Stimulated activated CD4-positive, alpha-beta T cell treated with anti-CD3 and anti-CD28 coated beads, Interleukin-15, amount 100 ng/mL, for 48 hours (primary cell): ENCODE measurements around the gene CRB2.

Experiments used
- DNase-seq, 2 donors: peaks; one replicate each; pipeline ENCODE4 v3.0.0-alpha.2; 2020; ENCODE audit warnings: low read depth in 2 of 2

Gene CRB2

DNA sequence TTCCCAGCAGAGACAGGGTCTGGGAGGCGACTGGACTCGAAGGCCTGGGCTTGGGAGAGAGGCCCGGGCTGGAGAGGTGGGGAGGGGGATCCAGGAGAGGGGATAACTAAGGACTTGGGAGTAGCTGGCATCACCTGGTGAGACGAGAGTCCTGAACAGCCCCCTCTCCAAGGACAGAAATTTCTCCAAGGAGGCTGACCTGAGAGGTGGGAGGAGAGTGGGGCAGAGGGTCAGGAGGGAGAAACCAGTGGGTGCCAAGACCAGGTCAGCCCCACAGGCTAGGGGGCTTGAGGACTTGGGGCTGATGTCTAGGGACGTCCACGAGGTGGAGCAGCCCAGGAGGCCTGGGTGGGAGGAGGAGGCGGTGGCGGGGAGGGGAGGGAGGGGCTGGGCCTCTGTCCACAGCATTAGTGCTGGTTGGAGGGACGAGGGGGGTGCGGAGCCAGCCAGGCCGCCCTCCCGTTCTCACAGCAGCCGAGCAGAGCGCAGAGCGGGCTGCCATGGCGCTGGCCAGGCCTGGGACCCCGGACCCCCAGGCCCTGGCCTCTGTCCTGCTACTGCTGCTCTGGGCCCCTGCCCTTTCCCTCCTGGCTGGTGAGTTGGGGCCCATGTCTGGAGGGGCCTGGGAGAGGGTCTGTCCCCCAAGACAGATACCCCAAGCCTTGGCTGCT is at the start of gene CRB2:
CRB2 (plus strand) TSS at position 437 of the 671 bp plus-strand sequence; CDS start at position 501, 64 bp downstream.
- DNase-seq = no peak

GRCh38 chr9:123309611-123310010 is 46.4 kb upstream of the CRB2 start:
- no peak for DNase-seq

DNA sequence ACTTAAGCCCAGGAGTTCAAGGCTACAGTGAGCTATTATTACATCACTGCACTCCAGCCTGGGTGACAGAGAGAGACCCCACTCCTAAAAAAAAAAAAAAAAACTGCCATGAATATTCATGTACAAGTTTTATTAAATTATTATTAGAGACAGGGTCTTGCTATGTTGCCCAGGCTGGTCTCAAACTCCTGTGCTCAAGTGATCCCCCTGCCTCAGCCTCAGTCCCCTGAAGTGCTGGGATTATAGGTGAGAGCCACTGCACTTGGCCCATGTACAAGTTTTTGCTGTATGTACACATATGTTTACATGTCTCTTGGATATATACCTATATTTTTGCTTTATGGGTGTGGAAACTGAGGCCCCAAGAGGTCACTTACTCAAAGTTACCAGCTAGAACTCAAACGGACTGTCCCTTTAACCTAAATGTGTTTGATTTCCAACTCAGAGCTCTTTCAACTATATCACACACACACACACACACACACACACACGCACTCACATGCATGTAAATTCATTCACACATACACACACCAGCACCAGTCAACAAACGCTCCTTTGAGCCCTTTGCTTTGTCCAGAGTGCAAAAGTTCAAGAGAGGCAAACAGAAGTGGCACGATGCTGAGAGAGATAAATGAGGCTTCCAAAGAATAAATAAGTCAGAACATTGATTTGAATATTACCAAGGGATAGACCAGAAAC is 45.3 kb upstream of the CRB2 start:
- DNase-seq = no peak

DNA sequence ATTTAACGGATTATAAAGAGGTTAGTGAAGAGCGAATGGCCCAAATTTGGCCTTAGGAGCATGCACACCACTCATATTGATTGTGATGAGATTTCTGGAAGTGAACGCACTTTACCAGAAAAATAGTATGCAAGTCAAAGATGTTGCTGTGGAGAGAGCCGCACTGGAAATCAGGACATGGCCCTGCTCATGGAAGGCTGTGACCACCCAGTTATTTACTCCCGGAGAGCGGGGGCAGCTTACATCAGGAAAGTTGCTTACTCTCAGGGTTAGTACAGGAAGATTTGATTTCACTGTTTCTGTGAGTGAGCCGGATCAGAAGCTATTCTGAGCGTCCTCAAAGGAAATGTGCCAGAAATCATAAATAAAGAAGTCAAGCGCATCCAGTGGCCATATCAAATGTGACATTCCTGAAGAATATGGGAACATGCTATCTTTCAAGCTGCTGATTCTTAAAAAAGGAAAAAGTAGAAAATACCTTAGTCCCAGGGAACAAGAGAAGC is 44.7 kb upstream of the CRB2 start:
- DNase-seq = no peak

- no peak for DNase-seq
These were observed 43.6 kb upstream of the CRB2 start for GRCh38 chr9:123312306-123312877.

DNA sequence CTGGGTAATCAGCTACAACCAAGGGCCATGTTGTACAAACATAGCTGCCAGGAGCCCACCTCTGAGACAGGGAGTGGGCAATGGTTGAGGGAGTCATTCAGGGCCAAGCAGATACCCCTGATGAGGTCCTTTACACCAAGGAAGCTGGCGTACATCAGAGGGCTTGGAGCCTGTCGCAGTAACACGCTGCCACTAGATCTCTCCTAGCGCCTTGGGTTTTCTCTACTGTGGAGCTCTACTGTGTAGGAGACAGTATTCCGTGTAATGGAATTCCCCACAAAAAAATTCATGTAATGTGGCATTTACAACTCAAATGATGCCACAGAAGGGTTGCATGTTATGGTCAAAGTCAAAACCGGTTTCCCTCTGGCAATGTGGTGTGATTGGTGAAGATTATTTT is 41.4 kb upstream of the CRB2 start:
- DNase-seq = no peak

DNA sequence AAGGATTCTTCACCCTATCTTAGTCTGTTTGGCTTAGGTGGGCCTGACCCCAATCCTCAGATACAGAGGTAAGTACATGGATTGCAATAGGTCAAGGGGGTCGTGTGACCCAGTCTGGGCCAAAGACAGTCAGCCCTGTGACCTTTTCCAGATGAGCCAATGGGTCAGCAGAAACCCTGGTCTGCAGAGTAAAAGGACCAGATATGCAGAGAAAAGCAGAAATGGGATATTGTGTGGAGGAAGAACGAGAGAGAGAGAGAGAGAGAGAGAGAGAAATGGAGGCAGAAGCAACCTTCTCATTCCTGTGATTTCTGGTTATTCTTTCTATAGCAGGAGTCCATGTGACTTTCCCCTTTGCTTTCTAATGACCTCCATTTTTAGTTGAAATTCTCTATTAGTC is 40.4 kb upstream of the CRB2 start:
- DNase-seq = no peak

GRCh38 chr9:123316053-123316718 is 39.8 kb upstream of the CRB2 start:
- DNase-seq = no peak

DNA sequence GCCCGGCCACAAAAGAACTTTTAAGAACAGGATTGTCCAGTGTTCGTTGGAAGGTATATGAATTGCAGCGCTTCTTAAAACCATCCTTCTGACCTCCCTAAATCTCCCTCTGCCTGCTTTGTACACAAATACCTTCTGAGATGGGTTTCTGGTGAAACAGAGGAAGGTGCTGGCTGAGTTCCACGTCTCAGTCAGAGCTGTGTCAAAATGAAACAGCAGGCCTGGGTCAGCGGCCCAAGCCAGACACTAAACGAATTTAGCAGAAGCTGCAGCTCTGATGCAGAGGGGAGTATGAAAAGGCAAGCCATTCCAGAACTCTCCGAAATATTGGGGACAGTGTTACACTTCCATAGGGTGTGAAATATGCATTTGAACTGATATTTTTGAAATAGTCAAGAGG is 37.8 kb upstream of the CRB2 start:
- DNase-seq = no peak

GRCh38 chr9:123318961-123319421 is 37.0 kb upstream of the CRB2 start:
- DNase-seq = no peak

DNA sequence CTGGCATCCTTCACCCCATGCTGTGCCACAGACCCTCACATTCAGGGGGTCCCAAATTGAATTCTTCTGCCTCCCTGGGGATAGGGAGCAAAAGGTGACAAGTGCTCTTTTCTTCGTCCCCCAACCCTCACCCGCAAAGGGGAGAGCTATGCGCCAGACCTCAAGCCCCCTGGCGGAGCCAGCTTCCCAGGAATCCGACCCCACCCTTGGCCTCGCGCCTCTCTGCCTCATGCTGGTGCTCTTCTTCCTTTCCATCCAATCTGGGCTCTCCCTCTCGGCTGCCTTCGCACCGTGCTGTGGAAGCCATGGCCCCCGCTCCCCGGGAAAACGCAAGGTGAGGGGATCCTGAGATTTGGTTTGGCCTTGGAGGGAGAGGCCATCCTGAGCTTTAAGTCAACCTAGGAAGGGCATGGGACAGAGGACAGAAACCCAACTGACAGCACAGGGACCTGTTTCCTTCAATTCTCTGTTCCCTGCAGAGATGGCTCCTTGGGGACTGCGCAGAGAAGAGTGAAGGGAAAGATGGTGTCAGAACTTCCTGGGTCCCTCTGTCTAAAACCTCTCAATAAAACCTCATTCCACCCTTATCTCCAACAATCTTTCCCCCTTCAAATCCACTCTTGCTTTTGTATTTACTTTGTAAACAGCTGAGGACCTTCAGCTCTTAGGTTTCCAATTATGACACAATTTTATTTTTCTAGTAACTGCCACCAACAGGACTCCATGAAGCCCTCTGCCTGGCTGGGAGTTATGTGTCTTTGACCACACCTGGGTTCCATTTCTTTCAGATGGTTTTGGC is 36.3 kb upstream of the CRB2 start:
- DNase-seq = no peak

DNA sequence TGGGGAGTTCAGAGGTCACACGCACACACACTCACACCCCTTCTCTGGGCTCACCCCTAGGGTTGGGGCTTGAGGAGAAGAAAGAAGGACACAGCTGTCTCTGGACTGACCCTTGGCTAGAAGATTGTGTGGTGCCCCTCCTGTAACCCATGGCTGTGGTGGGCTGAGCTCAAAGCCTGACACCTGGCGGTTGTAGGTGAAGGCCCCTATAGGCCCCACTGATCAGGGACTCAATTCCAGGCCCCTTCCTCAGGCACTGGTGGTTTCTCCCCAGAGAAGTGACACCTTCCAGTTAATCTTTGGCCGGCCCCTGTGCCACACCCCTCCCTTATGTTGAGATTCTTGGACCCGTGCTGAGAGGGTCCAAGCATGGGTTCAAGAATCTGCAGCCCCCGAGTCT is 35.2 kb upstream of the CRB2 start:
- no peak for DNase-seq

DNA sequence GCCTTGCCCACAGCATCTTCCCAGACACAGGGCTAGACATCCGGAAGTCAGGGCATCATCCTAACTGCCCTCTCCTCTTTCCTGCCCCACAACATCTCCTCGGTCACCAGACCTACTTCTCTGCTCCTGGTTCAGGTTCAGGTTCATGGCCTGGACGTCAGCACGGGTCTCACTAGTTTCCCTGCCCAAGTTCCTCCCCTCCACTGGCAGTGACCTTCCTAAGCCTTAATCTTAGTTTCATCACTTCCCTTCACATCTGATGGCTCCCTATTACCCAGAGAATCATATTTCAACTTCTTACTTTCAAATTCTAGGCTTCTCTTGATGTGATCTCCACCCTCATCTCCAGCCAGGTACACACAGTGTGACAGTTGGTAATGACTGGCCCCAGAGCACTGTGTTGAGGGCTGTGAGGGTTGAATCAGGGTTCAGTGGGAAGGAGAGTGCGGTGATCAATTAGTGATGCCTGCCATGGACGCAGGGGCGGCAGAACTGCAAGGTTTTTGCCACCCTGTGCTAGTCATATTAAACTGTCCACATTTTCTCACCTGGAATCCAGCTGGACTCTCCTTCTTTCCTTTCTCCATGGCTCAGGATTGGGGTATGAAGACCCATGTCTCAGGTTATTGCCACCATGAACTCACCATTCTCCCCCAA is 34.3 kb upstream of the CRB2 start:
- DNase-seq = no peak

GRCh38 chr9:123322273-123323195 is 33.5 kb upstream of the CRB2 start:
- peak; percentile 38 to 49 for DNase-seq

DNA sequence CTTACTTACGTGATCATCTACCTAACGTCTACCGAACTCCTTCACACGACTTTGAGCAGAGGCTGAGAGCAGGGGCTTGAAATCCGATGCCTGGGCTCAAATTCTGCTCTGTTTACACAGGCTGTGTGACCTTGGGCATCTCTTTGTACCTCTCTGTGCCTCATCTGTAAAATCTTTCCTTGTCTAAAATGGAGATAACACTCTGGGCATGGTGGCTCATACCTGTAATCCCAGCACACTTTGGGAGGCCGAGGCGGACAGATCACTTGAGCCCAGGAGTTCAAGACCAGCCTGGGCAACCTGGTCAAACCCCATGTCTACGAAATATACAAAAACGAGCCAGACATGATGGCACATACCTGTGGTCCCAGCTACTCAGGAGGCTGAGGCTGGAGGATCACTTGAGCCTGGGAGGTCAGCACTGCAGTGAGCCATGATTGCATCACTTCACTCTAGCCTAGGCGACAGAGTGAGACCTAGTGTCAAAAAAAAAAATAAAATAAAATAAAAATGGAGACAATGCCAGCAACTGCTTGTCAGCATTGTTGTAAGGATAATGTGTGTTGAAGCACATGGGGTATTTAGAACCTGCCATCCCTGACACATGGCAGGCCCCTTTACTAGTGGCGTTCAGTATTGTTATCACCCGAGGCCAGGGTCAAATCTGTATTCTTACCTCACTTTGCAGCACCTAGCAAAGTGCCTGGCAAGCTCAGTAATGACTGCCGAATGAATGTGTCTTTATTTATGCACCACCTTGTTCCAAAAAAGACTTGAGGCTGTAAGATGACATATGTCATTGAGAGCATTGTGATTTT is 32.6 kb upstream of the CRB2 start:
- DNase-seq = no peak

DNA sequence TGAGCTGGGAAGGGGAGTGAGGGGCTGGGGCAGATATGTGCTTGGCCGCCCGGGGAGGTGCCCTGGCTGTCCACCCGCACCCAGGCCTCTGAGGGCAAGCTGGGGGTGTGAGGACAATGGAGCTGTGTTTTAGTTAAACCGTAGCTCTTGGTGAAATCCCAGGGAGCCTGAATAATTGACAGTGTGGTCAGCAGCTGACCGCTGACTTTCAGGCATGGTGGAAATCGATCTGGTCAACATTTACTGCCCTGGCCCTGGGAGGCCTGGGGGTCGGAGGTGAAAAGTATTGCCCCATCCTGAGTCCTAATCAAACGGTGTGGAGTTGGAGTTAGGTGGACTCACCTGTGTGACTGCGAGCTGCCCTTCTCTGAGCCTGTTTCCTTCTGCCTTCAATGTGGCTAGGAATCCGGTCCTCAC is 31.2 kb upstream of the CRB2 start:
- DNase-seq = no peak

DNA sequence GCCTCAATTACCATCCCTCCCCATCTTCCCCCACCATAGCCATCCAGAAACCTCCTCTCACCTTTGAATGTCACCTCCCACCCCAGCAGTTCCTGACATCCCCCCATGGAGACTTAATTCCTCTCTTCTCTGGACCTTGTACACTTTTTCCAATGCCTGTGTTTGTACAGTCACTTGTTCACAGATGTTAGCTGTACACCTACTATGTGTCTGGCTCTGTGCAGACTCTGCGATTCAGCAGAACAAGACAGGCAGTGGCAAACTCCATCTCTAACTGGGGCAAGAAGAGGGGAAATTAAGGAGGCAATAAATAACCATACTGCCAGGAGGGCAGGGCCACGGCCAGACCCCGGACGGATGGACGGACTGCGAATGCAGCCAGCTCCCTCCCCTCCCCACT is 29.8 kb upstream of the CRB2 start:
- no peak for DNase-seq

GRCh38 chr9:123326662-123327093 is 29.3 kb upstream of the CRB2 start:
- no peak for DNase-seq

GRCh38 chr9:123327697-123328100 is 28.3 kb upstream of the CRB2 start:
- DNase-seq = no peak
